ENCODE data around the gene SIRT6. TPM values are rescaled to one million over a fixed set of nuclear protein-coding genes. Genes with fewer than 3 reads are reported as not detected.
"Not testable (repeated sequence)": the region's sequence is repeated elsewhere in the genome, so short reads cannot be mapped to it uniquely, and the experiment has no call there.

Gene SIRT6
- total RNA-seq, 1 donor from 2014 or later, result 11.8 TPM

GRCh38 chr19:4149518-4150288, 32.7 kb downstream of the SIRT6 start:
- FAIRE-seq (no peak), DNase-seq (ENCODE audit: low read depth) (no peak)
- Histone ChIP-seq H3K4me3 (ENCODE audit: low read depth, low read length) (no peak overlapping the region), H3K27me3 (ENCODE audit: control insufficient read depth, insufficient read depth, low read length) (no peaks in the 10 kb centered on the region), H3K36me3 (ENCODE audit: control insufficient read depth, insufficient read depth, low read length) (no peaks in the 10 kb centered on the region)
- TF ChIP-seq CTCF (IDR thresholded peaks at IDR 0.05; ENCODE audit: insufficient read depth, low read length, severe bottlenecking), result no peak

- DNase-seq (ENCODE audit: low read depth), result no peak
- FAIRE-seq, result no peak
- Histone ChIP-seq H3K4me3 (ENCODE audit: low read depth, low read length) (no peak overlapping the region), H3K36me3 (ENCODE audit: control insufficient read depth, insufficient read depth, low read length) (no peaks in the 10 kb centered on the region), H3K27me3 (ENCODE audit: control insufficient read depth, insufficient read depth, low read length) (no peaks in the 10 kb centered on the region)
- no peak for TF ChIP-seq CTCF (IDR thresholded peaks at IDR 0.05; ENCODE audit: insufficient read depth, low read length, severe bottlenecking)
These were observed 37.6 kb downstream of the SIRT6 start for GRCh38 chr19:4144666-4145249.

DNA sequence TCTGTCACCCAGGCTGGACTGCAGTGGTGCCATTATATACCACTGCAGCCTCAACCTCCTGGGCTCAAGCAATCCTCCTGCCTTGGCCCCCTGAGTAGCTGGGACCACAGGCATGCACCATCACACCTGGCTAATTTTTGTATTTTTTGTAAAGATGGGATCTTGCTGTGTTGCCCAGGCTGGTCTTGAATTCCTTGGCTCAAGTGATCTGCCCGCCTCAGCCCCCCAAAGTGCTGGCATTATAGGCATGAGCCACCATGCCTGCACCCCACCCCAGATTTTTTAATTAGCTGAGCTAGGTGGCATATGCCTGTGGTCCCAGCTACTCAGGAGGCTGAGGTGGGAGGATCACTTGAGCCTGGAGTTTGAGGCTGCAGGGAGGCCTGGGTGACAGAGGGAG, 39.4 kb downstream of the SIRT6 start:
- H3K27me3 ChIP-seq (ENCODE audit: control insufficient read depth, insufficient read depth, low read length); H3K4me3 ChIP-seq (ENCODE audit: low read depth, low read length); H3K36me3 ChIP-seq (ENCODE audit: control insufficient read depth, insufficient read depth, low read length); FAIRE-seq; DNase-seq (ENCODE audit: low read depth): not testable (repeated sequence)

DNA sequence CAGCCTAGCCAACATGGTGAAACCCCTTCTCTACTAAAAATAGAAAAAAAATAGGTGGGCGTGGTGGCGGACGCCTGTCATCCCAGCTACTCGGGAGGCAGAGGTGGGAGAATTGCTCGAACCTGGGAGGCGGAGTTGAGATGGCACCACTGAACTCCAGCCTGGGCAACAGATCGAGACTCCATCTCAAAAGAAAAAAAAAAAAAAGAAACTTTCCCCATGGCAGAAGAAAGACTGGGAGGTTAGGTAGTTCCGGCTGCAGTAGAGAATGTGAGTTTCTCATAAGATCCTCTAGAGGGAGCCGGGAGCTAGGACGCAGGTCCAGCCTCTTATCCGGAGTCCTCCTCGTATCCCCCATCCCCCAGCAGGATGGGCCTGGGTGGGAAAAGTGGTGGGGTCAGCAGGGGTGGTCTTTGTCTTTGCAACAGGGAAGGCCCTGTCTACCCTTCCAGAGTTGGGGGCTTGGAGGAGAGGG, 42.1 kb downstream of the SIRT6 start:
- Histone ChIP-seq H3K4me3 (ENCODE audit: low read depth, low read length) (no peak overlapping the region), H3K27me3 (ENCODE audit: control insufficient read depth, insufficient read depth, low read length) (no peaks in the 10 kb centered on the region), H3K36me3 (ENCODE audit: control insufficient read depth, insufficient read depth, low read length) (no peaks in the 10 kb centered on the region)
- peak; percentile 62 for DNase-seq (ENCODE audit: low read depth)
- peak; percentile 77 for TF ChIP-seq CTCF (IDR thresholded peaks at IDR 0.05; ENCODE audit: insufficient read depth, low read length, severe bottlenecking)
- FAIRE-seq, result no peak

GRCh38 chr19:4139614-4140236, 42.6 kb downstream of the SIRT6 start:
- peak; percentile 51 for DNase-seq (ENCODE audit: low read depth)
- Histone ChIP-seq H3K4me3 (ENCODE audit: low read depth, low read length) (no peak overlapping the region), H3K36me3 (ENCODE audit: control insufficient read depth, insufficient read depth, low read length) (no peaks in the 10 kb centered on the region), H3K27me3 (ENCODE audit: control insufficient read depth, insufficient read depth, low read length) (no peaks in the 10 kb centered on the region)
- TF ChIP-seq CTCF (IDR thresholded peaks at IDR 0.05; ENCODE audit: insufficient read depth, low read length, severe bottlenecking), result peak; percentile 87
- no peak for FAIRE-seq

DNA sequence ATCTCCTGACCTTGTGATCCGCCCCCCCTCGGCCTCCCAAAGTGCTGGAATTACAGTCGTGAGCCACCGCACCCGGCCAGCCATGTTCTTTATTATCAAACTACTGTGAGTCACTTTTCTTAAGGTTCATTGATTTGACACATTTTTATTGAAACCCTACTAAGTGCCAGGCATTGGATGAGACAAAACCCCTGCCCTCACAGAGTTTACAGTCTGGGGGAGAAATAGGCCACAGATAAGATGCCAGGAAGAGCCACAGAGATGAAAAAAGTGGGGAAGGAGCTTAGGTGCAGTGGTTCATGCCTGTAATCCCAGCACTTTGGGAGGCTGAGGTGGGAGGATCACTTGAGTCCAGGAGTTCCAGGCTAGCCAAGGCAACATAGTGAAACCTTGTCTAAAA, 43.9 kb downstream of the SIRT6 start:
- Histone ChIP-seq H3K27me3 (ENCODE audit: control insufficient read depth, insufficient read depth, low read length) (no peaks in the 10 kb centered on the region), H3K36me3 (ENCODE audit: control insufficient read depth, insufficient read depth, low read length) (no peaks in the 10 kb centered on the region), H3K4me3 (ENCODE audit: low read depth, low read length) (no peak overlapping the region)
- DNase-seq (ENCODE audit: low read depth) (no peak), FAIRE-seq (no peak)
- no peak for TF ChIP-seq CTCF (IDR thresholded peaks at IDR 0.05; ENCODE audit: insufficient read depth, low read length, severe bottlenecking)

Data from bronchial epithelial cell (primary cell).